GM12875 (cell line): Measurements from ENCODE around the gene SELENOT.

Experiments
- H3K4me3 ChIP-seq: one replicate; pipeline ENCODE4 v1.5.1; 2011; ENCODE audit warnings: low read depth, low read length, control low read depth
- CTCF ChIP-seq: IDR thresholded peaks from 2 replicates; pipeline ENCODE4 v1.5.1; 2011; ENCODE audit warnings: low read depth, mild to moderate bottlenecking, control low read depth, inconsistent platforms, low read length, moderate library complexity, borderline replicate concordance; ENCODE audit not compliant: insufficient read depth

Gene SELENOT

GRCh38 chr3:150673966-150674365 is 70.8 kb downstream of the SELENOT start:
- TF ChIP-seq CTCF: no peak
- H3K4me3 ChIP-seq: no peak overlapping the region

- H3K4me3 ChIP-seq: no peak overlapping the region
- no peak for TF ChIP-seq CTCF
Observed at GRCh38 chr3:150675587-150675986, 72.5 kb downstream of the SELENOT start.
